Panc1 (cell line): ENCODE data around the gene SLC25A33. TPM values are rescaled to one million over a fixed set of nuclear protein-coding genes. Genes with fewer than 3 reads are reported as not detected.

Experiments
- ATAC-seq: fragments of 200-7000 bp; cut with Tn5 transposase; 2 replicates; pipeline ENCODE4 v1.9.1; 2020; ENCODE audit warnings: mild to moderate bottlenecking, moderate library complexity
- BruUV-seq: library from RNA; stranded (reverse); fragments of 400-500 nt; replicated peaks from 2 replicates; lab custom pipeline; 2021; lab: Mats Ljungman, UMichigan
- CTCF ChIA-PET: fragments of 300-600 bp; sonication (Branson Sonifier 250); formaldehyde crosslinking; loops from one replicate; lab custom pipeline; 2022; ENCODE audit warnings: antibody characterized with exemption; lab: Charles Lee
- POLR2A ChIA-PET: fragments of 300-600 bp; sonication (Branson Sonifier 250); formaldehyde crosslinking; loops from one replicate; lab custom pipeline; 2022; ENCODE audit warnings: antibody characterized with exemption; lab: Charles Lee
- DNase-seq: peaks from one replicate; pipeline ENCODE4 v3.0.0-alpha.2; 2010; ENCODE audit warnings: low read depth, low spot score
- H3K27ac ChIP-seq: 2 replicates; pipeline ENCODE4 v1.5.1; 2011; ENCODE audit warnings: mild to moderate bottlenecking, low read length, inconsistent platforms
- H3K27me3 ChIP-seq: fragments of 200-500 bp; sonication (Bioruptor generic); 2 replicates; pipeline ENCODE4 v1.6.0; 2014; ENCODE audit warnings: low read length, inconsistent platforms; ENCODE audit not compliant: control insufficient read depth, insufficient read depth
- H3K36me3 ChIP-seq: fragments of 200-500 bp; sonication (Bioruptor generic); 2 replicates; pipeline ENCODE4 v1.5.1; 2014; ENCODE audit warnings: inconsistent platforms, mild to moderate bottlenecking, low read length, moderate library complexity; ENCODE audit not compliant: control insufficient read depth, insufficient read depth
- H3K4me1 ChIP-seq: 2 replicates; pipeline ENCODE4 v1.5.1; 2011; ENCODE audit warnings: inconsistent platforms, mild to moderate bottlenecking, low read length, moderate library complexity; ENCODE audit not compliant: control insufficient read depth, insufficient read depth
- H3K4me3 ChIP-seq, 2 experiments: 2 replicates each; pipeline ENCODE4 v1.5.1; 2011 to 2012; ENCODE audit warnings: low read depth in 2 of 2, low read length in 2 of 2, mild to moderate bottlenecking in 2 of 2, inconsistent platforms in 1 of 2, moderate library complexity in 1 of 2
- H3K9me3 ChIP-seq: fragments of 200-500 bp; sonication (Bioruptor generic); 2 replicates; pipeline ENCODE4 v1.5.1; 2014; ENCODE audit warnings: low read depth, mild to moderate bottlenecking, inconsistent platforms, low read length, moderate library complexity; ENCODE audit not compliant: control insufficient read depth, insufficient read depth
- POLR2AphosphoS5 ChIP-seq: IDR thresholded peaks from 2 replicates; pipeline ENCODE4 v1.6.1; 2012; ENCODE audit warnings: mild to moderate bottlenecking, low read depth, low read length, moderate library complexity
- SIN3A ChIP-seq: IDR thresholded peaks from 2 replicates; pipeline ENCODE4 v1.6.1; 2012; ENCODE audit warnings: low read depth, mild to moderate bottlenecking, low read length, moderate library complexity, borderline replicate concordance; ENCODE audit not compliant: insufficient read depth
- TCF7L2 ChIP-seq: IDR thresholded peaks from 2 replicates; pipeline ENCODE4 v1.6.1; 2011; ENCODE audit warnings: mild to moderate bottlenecking, low read depth, low read length, inconsistent platforms
- in situ Hi-C: cut with HindIII; loops from 2 replicates; pipeline ENCODE4 v1.10.0; 2016; ENCODE audit warnings: low sequenced_read_pairs, low pct_unique_long_range_greater_than_20kb
- intact Hi-C: fragments of 100-400 bp; cut with micrococcal nuclease; formaldehyde crosslinking; loops from one replicate; pipeline ENCODE4 v1.10.0; 2022; ENCODE audit not compliant: unreplicated experiment
- total RNA-seq: library from RNA; stranded (reverse); gene quantifications from one replicate; pipeline ENCODE4 v1.2.1, GENCODE V29; 2021; ENCODE audit not compliant: unreplicated experiment
- TF ChIP-seq, protein P1 (sequence below), 2 experiments: IDR thresholded peaks; 2 replicates each; pipeline ENCODE4 v1.6.1; 2011 to 2012; ENCODE audit warnings: low read depth in 2 of 2, control low read depth in 1 of 2, low read length in 1 of 2, mild to moderate bottlenecking in 1 of 2, moderate library complexity in 1 of 2; ENCODE audit not compliant: insufficient read depth in 1 of 2
- TF ChIP-seq, protein P2 (sequence below): fragments of 450-650 bp; IDR thresholded peaks from 2 replicates; pipeline ENCODE4 v1.5.1; 2017; ENCODE audit warnings: mild to moderate bottlenecking

SLC25A33 gene
- total RNA-seq, 1 experiment from 2014 or later, result 13.4 TPM

DNA sequence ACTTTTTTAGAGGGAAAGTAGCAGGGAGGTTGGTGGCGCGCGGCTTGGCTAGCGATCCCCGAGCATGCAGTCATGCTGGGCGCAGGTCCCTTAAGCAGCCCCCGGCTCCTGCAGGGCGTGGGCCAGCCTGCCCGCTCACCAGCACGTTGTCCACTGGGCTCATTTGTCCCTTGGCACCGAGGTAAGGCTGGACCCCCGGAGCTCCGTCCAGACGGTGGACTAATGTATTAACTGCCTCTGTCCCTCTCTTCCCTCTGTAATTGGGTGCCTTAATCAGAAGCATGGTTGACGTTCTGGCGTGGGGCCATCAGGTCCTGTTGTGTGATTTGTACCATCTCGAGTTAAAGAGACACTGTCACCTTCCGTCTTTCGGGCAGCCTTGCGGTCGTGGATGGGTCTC, 67.2 kb downstream of the SLC25A33 start:
- in situ Hi-C loops (no loop called here), intact Hi-C loops (no loop called here)
- Histone ChIP-seq H3K27me3 (no peaks in the 10 kb centered on the region), H3K4me1 (no peaks in the 10 kb centered on the region), H3K9me3 (no peaks in the 10 kb centered on the region), H3K27ac (no peak overlapping the region), H3K36me3 (no peaks in the 10 kb centered on the region; the same call in 1 of the 2 replicates), H3K4me3 (no peak overlapping the region)
- ATAC-seq, result no peak
- ChIA-PET POLR2A (interaction anchor here (0.6 kb wide), 1 partner anchor 508 kb away, joined by 7 read pairs; no protein-coding TSS in a partner anchor), CTCF (no interaction called here)
- no peak for DNase-seq
- no peak for TF ChIP-seq POLR2AphosphoS5
- no peak for TF ChIP-seq TCF7L2
- TF ChIP-seq, protein P1, sequence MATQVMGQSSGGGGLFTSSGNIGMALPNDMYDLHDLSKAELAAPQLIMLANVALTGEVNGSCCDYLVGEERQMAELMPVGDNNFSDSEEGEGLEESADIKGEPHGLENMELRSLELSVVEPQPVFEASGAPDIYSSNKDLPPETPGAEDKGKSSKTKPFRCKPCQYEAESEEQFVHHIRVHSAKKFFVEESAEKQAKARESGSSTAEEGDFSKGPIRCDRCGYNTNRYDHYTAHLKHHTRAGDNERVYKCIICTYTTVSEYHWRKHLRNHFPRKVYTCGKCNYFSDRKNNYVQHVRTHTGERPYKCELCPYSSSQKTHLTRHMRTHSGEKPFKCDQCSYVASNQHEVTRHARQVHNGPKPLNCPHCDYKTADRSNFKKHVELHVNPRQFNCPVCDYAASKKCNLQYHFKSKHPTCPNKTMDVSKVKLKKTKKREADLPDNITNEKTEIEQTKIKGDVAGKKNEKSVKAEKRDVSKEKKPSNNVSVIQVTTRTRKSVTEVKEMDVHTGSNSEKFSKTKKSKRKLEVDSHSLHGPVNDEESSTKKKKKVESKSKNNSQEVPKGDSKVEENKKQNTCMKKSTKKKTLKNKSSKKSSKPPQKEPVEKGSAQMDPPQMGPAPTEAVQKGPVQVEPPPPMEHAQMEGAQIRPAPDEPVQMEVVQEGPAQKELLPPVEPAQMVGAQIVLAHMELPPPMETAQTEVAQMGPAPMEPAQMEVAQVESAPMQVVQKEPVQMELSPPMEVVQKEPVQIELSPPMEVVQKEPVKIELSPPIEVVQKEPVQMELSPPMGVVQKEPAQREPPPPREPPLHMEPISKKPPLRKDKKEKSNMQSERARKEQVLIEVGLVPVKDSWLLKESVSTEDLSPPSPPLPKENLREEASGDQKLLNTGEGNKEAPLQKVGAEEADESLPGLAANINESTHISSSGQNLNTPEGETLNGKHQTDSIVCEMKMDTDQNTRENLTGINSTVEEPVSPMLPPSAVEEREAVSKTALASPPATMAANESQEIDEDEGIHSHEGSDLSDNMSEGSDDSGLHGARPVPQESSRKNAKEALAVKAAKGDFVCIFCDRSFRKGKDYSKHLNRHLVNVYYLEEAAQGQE (IDR thresholded peaks at IDR 0.05; ENCODE audit: insufficient read depth in 1 of 2, low read depth in 2 of 2, low read length in 1 of 2), result no peak
- TF ChIP-seq, protein P2, sequence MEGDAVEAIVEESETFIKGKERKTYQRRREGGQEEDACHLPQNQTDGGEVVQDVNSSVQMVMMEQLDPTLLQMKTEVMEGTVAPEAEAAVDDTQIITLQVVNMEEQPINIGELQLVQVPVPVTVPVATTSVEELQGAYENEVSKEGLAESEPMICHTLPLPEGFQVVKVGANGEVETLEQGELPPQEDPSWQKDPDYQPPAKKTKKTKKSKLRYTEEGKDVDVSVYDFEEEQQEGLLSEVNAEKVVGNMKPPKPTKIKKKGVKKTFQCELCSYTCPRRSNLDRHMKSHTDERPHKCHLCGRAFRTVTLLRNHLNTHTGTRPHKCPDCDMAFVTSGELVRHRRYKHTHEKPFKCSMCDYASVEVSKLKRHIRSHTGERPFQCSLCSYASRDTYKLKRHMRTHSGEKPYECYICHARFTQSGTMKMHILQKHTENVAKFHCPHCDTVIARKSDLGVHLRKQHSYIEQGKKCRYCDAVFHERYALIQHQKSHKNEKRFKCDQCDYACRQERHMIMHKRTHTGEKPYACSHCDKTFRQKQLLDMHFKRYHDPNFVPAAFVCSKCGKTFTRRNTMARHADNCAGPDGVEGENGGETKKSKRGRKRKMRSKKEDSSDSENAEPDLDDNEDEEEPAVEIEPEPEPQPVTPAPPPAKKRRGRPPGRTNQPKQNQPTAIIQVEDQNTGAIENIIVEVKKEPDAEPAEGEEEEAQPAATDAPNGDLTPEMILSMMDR, result no peak
- no peak for TF ChIP-seq SIN3A
- no TSS peak for BruUV-seq

DNA sequence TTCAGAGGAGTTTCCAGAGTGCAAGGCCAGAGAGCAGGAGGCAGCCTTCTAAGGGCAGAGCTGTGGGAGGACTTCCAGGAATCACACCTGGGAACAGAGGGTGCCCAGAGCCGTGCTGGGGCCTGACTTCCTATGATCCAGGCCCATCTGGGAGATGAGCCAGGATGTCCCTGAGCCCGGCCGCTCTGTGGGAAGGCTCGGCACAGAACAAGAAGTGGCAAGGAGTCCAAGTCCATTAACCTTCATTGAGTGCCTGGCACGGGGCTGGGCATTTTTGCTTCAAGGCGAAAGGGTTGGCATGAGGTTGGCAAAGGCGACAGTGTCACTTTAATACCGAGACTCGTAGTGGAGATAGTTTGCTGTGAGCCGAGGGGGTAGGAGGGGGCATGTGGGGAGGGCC, 67.7 kb downstream of the SLC25A33 start:
- no peak overlapping the region for H3K27ac ChIP-seq
- H3K4me3 ChIP-seq, result no peak overlapping the region
- H3K36me3 ChIP-seq, result no peaks in the 10 kb centered on the region; the same call in 1 of the 2 replicates
- intact Hi-C loops (no loop called here), in situ Hi-C loops (no loop called here)
- H3K9me3 ChIP-seq, result no peaks in the 10 kb centered on the region
- BruUV-seq, result no TSS peak
- ATAC-seq, result no peak
- H3K4me1 ChIP-seq, result no peaks in the 10 kb centered on the region
- TF ChIP-seq, protein P1 (IDR thresholded peaks at IDR 0.05; ENCODE audit: insufficient read depth in 1 of 2, low read depth in 2 of 2, low read length in 1 of 2), result no peak
- TF ChIP-seq POLR2AphosphoS5 (no peak), SIN3A (no peak), TCF7L2 (no peak)
- TF ChIP-seq, protein P2, result no peak
- H3K27me3 ChIP-seq, result no peaks in the 10 kb centered on the region
- DNase-seq, result no peak
- CTCF ChIA-PET, result no interaction called here
- POLR2A ChIA-PET, result no interaction called here
